Lung (tissue), 12 donors: ENCODE data around the gene TSPOAP1. TPM values are rescaled to one million over a fixed set of nuclear protein-coding genes. Genes with fewer than 3 reads are reported as not detected.

Experiments used
- ATAC-seq: fragments of 200-7000 bp; cut with Tn5 transposase; one replicate; pipeline ENCODE4 v1.9.1; 2020; ENCODE audit warnings: moderate number of reproducible peaks; ENCODE audit not compliant: insufficient read depth, low FRiP score
- DNase-seq, 3 donors: peaks; one replicate each; pipeline ENCODE4 v3.0.0-alpha.2; 2013 to 2017
- H3K27ac ChIP-seq, 2 donors: one replicate each; pipeline ENCODE4 v1.5.1; 2013; ENCODE audit warnings: mild to moderate bottlenecking in 2 of 2, moderate library complexity in 2 of 2, control low read depth in 1 of 2, inconsistent platforms in 1 of 2, low read depth in 1 of 2, low read length in 1 of 2
- H3K27me3 ChIP-seq, 3 donors: one replicate each; pipeline ENCODE4 v1.5.1; 2013; ENCODE audit warnings: low read length in 2 of 3; ENCODE audit not compliant: control insufficient read depth in 3 of 3, insufficient read depth in 3 of 3
- H3K36me3 ChIP-seq, 4 donors: one replicate each; pipeline ENCODE4 v1.5.1; 2013; ENCODE audit warnings: low read length in 4 of 4, mild to moderate bottlenecking in 1 of 4, moderate library complexity in 1 of 4; ENCODE audit not compliant: control insufficient read depth in 4 of 4, insufficient read depth in 4 of 4
- H3K4me1 ChIP-seq, 5 donors: one replicate each; pipeline ENCODE4 v1.5.1; 2013; ENCODE audit warnings: low read length in 5 of 5, mild to moderate bottlenecking in 2 of 5, moderate library complexity in 1 of 5; ENCODE audit not compliant: control insufficient read depth in 5 of 5, insufficient read depth in 5 of 5
- H3K4me3 ChIP-seq: one replicate; pipeline ENCODE4 v1.5.1; 2013; ENCODE audit warnings: mild to moderate bottlenecking, control low read depth, moderate library complexity
- H3K9ac ChIP-seq, 2 donors: one replicate each; pipeline ENCODE4 v1.5.1; 2013; ENCODE audit warnings: low read length in 2 of 2, control low read depth in 1 of 2; ENCODE audit not compliant: insufficient read depth in 1 of 2
- H3K9me3 ChIP-seq, 4 donors: one replicate each; pipeline ENCODE4 v1.5.1; 2013; ENCODE audit warnings: low read length in 3 of 4, mild to moderate bottlenecking in 1 of 4, moderate library complexity in 1 of 4; ENCODE audit not compliant: control insufficient read depth in 4 of 4, insufficient read depth in 3 of 4
- CTCF ChIP-seq: IDR thresholded peaks from 2 replicates; pipeline ENCODE4 v1.5.1; 2012; ENCODE audit warnings: mild to moderate bottlenecking; ENCODE audit errors: control extremely low read depth, extremely low read depth
- WGBS, 2 donors: extraction: QIAGEN DNeasy Blood & Tissue Kit; methylation state at CpG; one replicate each; pipeline ENCODE4 v1.1.7; 2013; 5-methylcytosine and 5-hydroxymethylcytosine counted together
- polyA plus RNA-seq, 2 donors: library from polyadenylated mRNA; stranded (reverse); fragments of 200-250 nt; gene quantifications; one replicate each; pipeline ENCODE4 v1.2.1, GENCODE V29; 2013
- total RNA-seq, 2 donors: library from RNA; depleted of rRNA in 1 of 2; stranded (reverse); fragments of >200 nt in 1 of 2; gene quantifications; one replicate each; pipeline ENCODE4 v1.2.1, GENCODE V29; 2014 to 2021
- donor health status: control.
- donor health status: control.
- donor health status: Bipolar disorder and iron deficiency.
- donor health status: healthy.
- donor health status: DM: yes; HTN: yes; CAD: no.

Gene TSPOAP1
- total and polyA plus RNA-seq, 4 donors, result 7.0 to 23.5 (median 18.2) TPM

GRCh38 chr17:58368860-58369213, 40.2 kb upstream of the TSPOAP1 start:
- 75 to 77% methylated on average over 3 of the region's 3 CpGs for WGBS, 2 donors
- Histone ChIP-seq H3K9ac (no peak overlapping the region), H3K9me3 (no peaks in the 10 kb centered on the region), H3K4me3 (no peak overlapping the region), H3K27ac (no peak overlapping the region), H3K27me3 (no peaks in the 10 kb centered on the region), H3K36me3 (peaks cover 0 to 2% (median 0%) of the 10 kb centered on the region in 4 donors), H3K4me1 (no peaks in the 10 kb centered on the region)
- no peak for DNase-seq
- TF ChIP-seq CTCF, result no peak
- no peak for ATAC-seq

- no peak for TF ChIP-seq CTCF
- Histone ChIP-seq H3K36me3 (peaks cover 0 to 4% (median under 1%) of the 10 kb centered on the region in 4 donors), H3K27me3 (no peaks in the 10 kb centered on the region), H3K27ac (no peak overlapping the region), H3K4me1 (no peaks in the 10 kb centered on the region), H3K9me3 (no peaks in the 10 kb centered on the region), H3K9ac (no peak overlapping the region), H3K4me3 (no peak overlapping the region)
- DNase-seq (no peak), ATAC-seq (no peak)
- WGBS, 2 donors, result 95 to 99% methylated on average over 3 of the region's 3 CpGs
Measured at GRCh38 chr17:58367461-58367860, 38.9 kb upstream of the TSPOAP1 start.

- H3K4me1 ChIP-seq, result no peaks in the 10 kb centered on the region
- no peaks in the 10 kb centered on the region for H3K27me3 ChIP-seq
- peaks cover 0 to 8% (median 0%) of the 10 kb centered on the region in 4 donors for H3K36me3 ChIP-seq
- no peak overlapping the region for H3K4me3 ChIP-seq
- DNase-seq (no peak), ATAC-seq (no peak)
- H3K9me3 ChIP-seq, result no peaks in the 10 kb centered on the region
- WGBS, 2 donors, result 76 to 79% methylated on average over 5 of the region's 5 CpGs
- H3K9ac ChIP-seq, result no peak overlapping the region
- H3K27ac ChIP-seq, result no peak overlapping the region
- TF ChIP-seq CTCF, result no peak
Measured at GRCh38 chr17:58365980-58366595, 37.5 kb upstream of the TSPOAP1 start.
